ENCODE data around the gene PATZ1. TPM values are rescaled to one million over a fixed set of nuclear protein-coding genes. Genes with fewer than 3 reads are reported as not detected.

Gene PATZ1
- total RNA-seq, 1 experiment from 2014 or later: 60.5 TPM

DNA sequence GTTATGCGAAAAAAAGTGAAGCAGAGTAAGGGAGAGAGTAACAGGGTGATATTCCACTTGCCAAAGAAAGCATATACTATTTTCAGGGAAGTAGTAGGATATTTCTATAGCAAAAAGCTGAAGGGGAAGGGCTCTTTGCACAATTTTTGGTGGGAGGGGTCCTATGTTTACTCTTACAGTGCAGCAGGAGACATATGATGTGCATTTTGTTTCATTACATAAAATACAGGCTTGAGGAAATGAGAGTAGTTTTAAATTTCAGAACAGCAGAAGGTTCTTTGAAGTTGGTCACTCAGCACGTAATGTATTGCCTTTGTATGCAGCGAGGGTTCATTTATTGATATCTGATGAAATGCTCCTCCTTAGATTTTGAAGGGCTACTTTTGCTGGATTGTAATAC lies 50.8 kb downstream of the PATZ1 start (continued):
- no peak for TF ChIP-seq ATF6 (CRISPR knock-in tag; IDR thresholded peaks at IDR 0.05)
- TF ChIP-seq GRHL2 (CRISPR knock-in tag; IDR thresholded peaks at IDR 0.05; ENCODE audit: insufficient replicate concordance, severe bottlenecking): no peak

GRCh38 chr22:31292236-31292989 lies 53.7 kb downstream of the PATZ1 start, which contains the start of gene PIK3IP1:
PIK3IP1 (minus strand) TSS chr22:31292488; CDS start chr22:31292344, 144 bp downstream.
- ATAC-seq: peak; percentile 86
- H3K4me3 Mint-ChIP-seq: peak within 1 kb of the TSS; percentile 71
- H3K9me3 Mint-ChIP-seq: no peaks in the 10 kb centered on the region
- H3K36me3 Mint-ChIP-seq: no peaks in the 10 kb centered on the region
- POLR2A ChIA-PET: interaction anchor here (0.6 to 1.9 kb wide), 9 partner anchors 8 to 187 kb away, joined by 3 to 8 read pairs (median 4); partner anchors contain the start of genes LIMK2, PATZ1 and RNF185
- DNase-seq (ENCODE audit: low spot score): peak; percentile 90
- CTCF ChIA-PET: interaction anchor here (0.6 to 3.5 kb wide), 20 partner anchors 9 to 196 kb away, joined by 3 to 64 read pairs (median 6); partner anchors contain the start of genes LIMK2, PATZ1, PLA2G3 and SELENOM
- peak within 1 kb of the TSS; percentile 95 for H3K27ac Mint-ChIP-seq
- peaks cover 25% of the 10 kb centered on the region for H3K27me3 Mint-ChIP-seq (ENCODE audit: low read depth)
- peaks cover 26% of the 10 kb centered on the region for H3K4me1 Mint-ChIP-seq
- TF ChIP-seq ZNF423 (CRISPR knock-in tag; IDR thresholded peaks at IDR 0.05): no peak
- TF ChIP-seq MAX (CRISPR knock-in tag; IDR thresholded peaks at IDR 0.05): peak; percentile 43
- TF ChIP-seq, protein P1, sequence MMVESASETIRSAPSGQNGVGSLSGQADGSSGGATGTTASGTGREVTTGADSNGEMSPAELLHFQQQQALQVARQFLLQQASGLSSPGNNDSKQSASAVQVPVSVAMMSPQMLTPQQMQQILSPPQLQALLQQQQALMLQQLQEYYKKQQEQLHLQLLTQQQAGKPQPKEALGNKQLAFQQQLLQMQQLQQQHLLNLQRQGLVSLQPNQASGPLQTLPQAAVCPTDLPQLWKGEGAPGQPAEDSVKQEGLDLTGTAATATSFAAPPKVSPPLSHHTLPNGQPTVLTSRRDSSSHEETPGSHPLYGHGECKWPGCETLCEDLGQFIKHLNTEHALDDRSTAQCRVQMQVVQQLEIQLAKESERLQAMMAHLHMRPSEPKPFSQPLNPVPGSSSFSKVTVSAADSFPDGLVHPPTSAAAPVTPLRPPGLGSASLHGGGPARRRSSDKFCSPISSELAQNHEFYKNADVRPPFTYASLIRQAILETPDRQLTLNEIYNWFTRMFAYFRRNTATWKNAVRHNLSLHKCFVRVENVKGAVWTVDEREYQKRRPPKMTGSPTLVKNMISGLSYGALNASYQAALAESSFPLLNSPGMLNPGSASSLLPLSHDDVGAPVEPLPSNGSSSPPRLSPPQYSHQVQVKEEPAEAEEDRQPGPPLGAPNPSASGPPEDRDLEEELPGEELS (CRISPR knock-in tag; IDR thresholded peaks at IDR 0.05): peak; percentile 37; the same call in 1 of the 2 replicates
- peak; percentile 50 for TF ChIP-seq GABPB1 (CRISPR knock-in tag; IDR thresholded peaks at IDR 0.05)
- TF ChIP-seq ZNF232 (CRISPR knock-in tag; IDR thresholded peaks at IDR 0.05): no peak
- no peak for TF ChIP-seq ZNF263 (CRISPR knock-in tag; IDR thresholded peaks at IDR 0.05; ENCODE audit: low read depth)
- peak; percentile 87 for TF ChIP-seq FOXK1 (CRISPR knock-in tag; IDR thresholded peaks at IDR 0.05)
- TF ChIP-seq ZNF396 (CRISPR knock-in tag; IDR thresholded peaks at IDR 0.05; ENCODE audit: borderline replicate concordance): no peak
- TF ChIP-seq FOXP1 (CRISPR knock-in tag; IDR thresholded peaks at IDR 0.05; ENCODE audit: borderline replicate concordance): 0 out of 2 replicates have a peak, but pooled peaks have one; percentile 37
- TF ChIP-seq ATF6 (CRISPR knock-in tag; IDR thresholded peaks at IDR 0.05): no peak
- TF ChIP-seq HMGA2 (CRISPR knock-in tag; IDR thresholded peaks at IDR 0.05): no peak
- no peak for TF ChIP-seq ARID4B (CRISPR knock-in tag; IDR thresholded peaks at IDR 0.05; ENCODE audit: borderline replicate concordance)
- no peak for TF ChIP-seq AFF4 (CRISPR knock-in tag; IDR thresholded peaks at IDR 0.05; ENCODE audit: borderline replicate concordance)
- TF ChIP-seq, protein P2, sequence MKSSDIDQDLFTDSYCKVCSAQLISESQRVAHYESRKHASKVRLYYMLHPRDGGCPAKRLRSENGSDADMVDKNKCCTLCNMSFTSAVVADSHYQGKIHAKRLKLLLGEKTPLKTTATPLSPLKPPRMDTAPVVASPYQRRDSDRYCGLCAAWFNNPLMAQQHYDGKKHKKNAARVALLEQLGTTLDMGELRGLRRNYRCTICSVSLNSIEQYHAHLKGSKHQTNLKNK (CRISPR knock-in tag; IDR thresholded peaks at IDR 0.05): no peak
- no peak for TF ChIP-seq MYBL2 (CRISPR knock-in tag; IDR thresholded peaks at IDR 0.05)
- no peak for TF ChIP-seq ZNF671 (CRISPR knock-in tag; IDR thresholded peaks at IDR 0.05)
- no peak for TF ChIP-seq ZNF138 (CRISPR knock-in tag; conservative IDR thresholded peaks at IDR 0.05)

Measured in WTC11 (cell line).